H1 (cell line): ENCODE results near the gene MPST.

Experiments
- CTCF ChIP-seq, 3 experiments: IDR thresholded peaks; 1 replicate in 2 of 3; 2 replicates in 1 of 3; pipeline versions ENCODE4 v1.5.1 to v1.6.1; 2011; ENCODE audit warnings: low read length in 3 of 3, mild to moderate bottlenecking in 3 of 3, inconsistent platforms in 2 of 3, low read depth in 1 of 3, moderate library complexity in 1 of 3; ENCODE audit not compliant: insufficient read depth in 1 of 3; ENCODE audit errors: control extremely low read depth in 1 of 3
- EP300 ChIP-seq, 2 experiments: IDR thresholded peaks; 1 replicate in 1 of 2; 2 replicates in 1 of 2; pipeline ENCODE4 v1.6.1; 2011 to 2012; ENCODE audit warnings: low read depth in 2 of 2, low read length in 2 of 2, mild to moderate bottlenecking in 2 of 2, borderline replicate concordance in 1 of 2, inconsistent platforms in 1 of 2, moderate library complexity in 1 of 2
- EZH2 ChIP-seq: fragments of 200-600 bp; sonication (generic); IDR thresholded peaks from 2 replicates; pipeline ENCODE4 v1.7.1; 2012; ENCODE audit warnings: low read depth, mild to moderate bottlenecking, moderate library complexity, low read length, inconsistent platforms; ENCODE audit not compliant: severe bottlenecking
- GABPA ChIP-seq: IDR thresholded peaks from 2 replicates; pipeline ENCODE4 v1.6.1; 2011; ENCODE audit warnings: mild to moderate bottlenecking, low read length, moderate library complexity, borderline replicate concordance; ENCODE audit not compliant: insufficient read depth
- JUN ChIP-seq: IDR thresholded peaks from 2 replicates; pipeline ENCODE4 v1.6.1; 2011; ENCODE audit warnings: low read depth, mild to moderate bottlenecking, improper control_type of control experiment, low read length
- JUND ChIP-seq: IDR thresholded peaks from 2 replicates; pipeline ENCODE4 v1.6.1; 2011; ENCODE audit warnings: mild to moderate bottlenecking, improper control_type of control experiment, low read length
- KDM5A ChIP-seq: fragments of 200-600 bp; IDR thresholded peaks from 2 replicates; pipeline ENCODE4 v1.7.1; 2012; ENCODE audit warnings: mild to moderate bottlenecking, low read length, inconsistent platforms, mixed read lengths
- POLR2A ChIP-seq, 2 experiments: IDR thresholded peaks; 1 replicate in 1 of 2; 2 replicates in 1 of 2; pipeline ENCODE4 v1.6.1; 2011; ENCODE audit warnings: low read depth in 2 of 2, low read length in 2 of 2, mild to moderate bottlenecking in 2 of 2; ENCODE audit errors: control extremely low read depth in 1 of 2
- POLR2AphosphoS5 ChIP-seq: IDR thresholded peaks from 2 replicates; pipeline ENCODE4 v1.6.1; 2011; ENCODE audit warnings: low read depth, low read length
- RAD21 ChIP-seq, 2 experiments: IDR thresholded peaks in 1 of 2; conservative IDR thresholded peaks in 1 of 2; 2 replicates each; pipeline ENCODE4 v1.6.1; 2011; ENCODE audit warnings: low read depth in 2 of 2, low read length in 2 of 2, improper control_type of control experiment in 1 of 2, inconsistent platforms in 1 of 2, mild to moderate bottlenecking in 1 of 2, moderate library complexity in 1 of 2
- SUZ12 ChIP-seq: fragments of 200-600 bp; sonication (generic); IDR thresholded peaks from 2 replicates; pipeline ENCODE4 v1.6.1; 2012; ENCODE audit warnings: mild to moderate bottlenecking, inconsistent platforms, low read length, moderate library complexity, mixed read lengths

- no peak for TF ChIP-seq JUN
- no peak for TF ChIP-seq POLR2AphosphoS5
- no peak for TF ChIP-seq EZH2
- no peak for TF ChIP-seq CTCF (IDR thresholded peaks at IDR 0.05; ENCODE audit: control extremely low read depth in 1 of 3, insufficient read depth in 1 of 3, low read depth in 1 of 3, low read length in 3 of 3)
- TF ChIP-seq POLR2A (IDR thresholded peaks at IDR 0.05; ENCODE audit: control extremely low read depth in 1 of 2, low read depth in 2 of 2, low read length in 2 of 2): no peak
- no peak for TF ChIP-seq EP300 (IDR thresholded peaks at IDR 0.05; ENCODE audit: borderline replicate concordance in 1 of 2, low read depth in 2 of 2, low read length in 2 of 2)
- TF ChIP-seq GABPA: no peak
- no peak for TF ChIP-seq JUND
- no peak for TF ChIP-seq SUZ12
- no peak for TF ChIP-seq RAD21 (IDR thresholded peaks at IDR 0.05 in 1 of 2, conservative IDR thresholded peaks at IDR 0.05 in 1 of 2; ENCODE audit: low read depth in 2 of 2, low read length in 2 of 2)
- TF ChIP-seq KDM5A: no peak
These were observed 18.1 kb downstream of the MPST start for GRCh38 chr22:37037669-37038068.
